ENCODE data around the gene MCAT.

Gene MCAT

DNA sequence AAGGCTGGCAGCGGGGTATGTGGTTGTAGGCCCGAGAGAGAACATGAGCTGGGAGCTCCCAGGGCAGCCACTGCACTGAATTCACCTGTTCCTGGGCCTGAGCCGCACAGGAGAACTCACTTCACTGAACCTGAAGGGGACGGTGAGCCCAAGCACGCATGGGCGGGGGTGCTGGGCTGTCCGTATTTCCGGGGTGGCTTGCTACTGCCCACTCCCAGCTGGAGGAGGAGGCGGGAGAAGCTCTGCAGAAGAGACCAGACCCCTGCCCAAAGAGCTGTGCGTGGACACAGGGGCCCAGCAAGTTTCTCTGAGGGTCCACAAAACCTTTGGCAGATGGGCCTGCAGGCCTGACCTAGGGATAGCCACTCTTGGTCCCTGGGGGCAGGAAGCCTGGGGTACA is 38.9 kb upstream of the MCAT start:
- Histone ChIP-seq H3K4me3 (no peak overlapping the region), H3K4me1 (peaks cover 26% of the 10 kb centered on the region), H3K9me3 (no peaks in the 10 kb centered on the region), H3K27ac (no peak overlapping the region), H3K9ac (no peak overlapping the region), H4K20me1 (peaks cover 63% of the 10 kb centered on the region), H3K27me3 (no peaks in the 10 kb centered on the region), H3K4me2 (no peak overlapping the region), H3K36me3 (peaks cover 72% of the 10 kb centered on the region)
- TF ChIP-seq Cebpa-rat (IDR thresholded peaks at IDR 0.05): no peak

DNA sequence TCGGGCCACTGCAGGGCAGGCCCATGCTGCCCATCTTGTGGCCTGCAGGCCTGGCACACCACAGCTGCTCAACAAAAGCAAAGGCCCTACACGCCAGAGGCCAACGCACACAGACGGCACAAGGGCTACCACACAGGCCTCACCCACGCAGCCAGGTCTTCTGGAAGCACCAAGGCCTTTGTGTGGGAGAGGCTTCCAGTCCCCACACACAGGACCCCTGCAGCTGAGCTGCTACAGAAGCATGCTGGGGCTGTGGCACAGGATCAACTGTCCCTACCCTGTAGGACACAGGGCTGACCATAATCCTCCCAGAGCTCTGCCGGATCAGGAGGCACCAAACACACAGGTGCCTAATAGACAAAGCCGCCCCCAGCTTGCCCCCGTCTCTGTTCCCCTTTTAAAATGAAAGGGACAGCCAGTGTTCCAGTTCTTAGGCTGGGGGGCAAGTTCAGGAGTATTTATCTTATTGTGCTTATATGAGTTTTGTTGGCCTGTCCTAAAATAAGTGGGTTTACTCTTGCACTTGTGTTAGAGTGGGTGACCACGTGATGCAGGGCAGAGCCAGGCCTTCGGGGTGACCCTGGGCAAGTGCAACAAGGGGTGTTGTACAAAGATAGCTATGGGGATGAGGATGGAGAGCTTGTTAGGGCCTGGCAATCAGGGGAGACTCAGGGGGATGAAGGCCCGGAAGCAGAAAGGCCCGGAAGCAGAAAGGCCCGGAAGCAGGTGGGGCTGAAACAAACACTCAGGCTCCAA is 38.3 kb upstream of the MCAT start:
- H3K4me1 ChIP-seq: peaks cover 26% of the 10 kb centered on the region
- no peaks in the 10 kb centered on the region for H3K9me3 ChIP-seq
- H3K9ac ChIP-seq: no peak overlapping the region
- H3K27ac ChIP-seq: no peak overlapping the region
- no peaks in the 10 kb centered on the region for H3K27me3 ChIP-seq
- H3K36me3 ChIP-seq: peaks cover 78% of the 10 kb centered on the region
- H3K4me2 ChIP-seq: no peak overlapping the region
- no peak overlapping the region for H3K4me3 ChIP-seq
- no peak for TF ChIP-seq Cebpa-rat (IDR thresholded peaks at IDR 0.05)
- peaks cover 63% of the 10 kb centered on the region for H4K20me1 ChIP-seq

DNA sequence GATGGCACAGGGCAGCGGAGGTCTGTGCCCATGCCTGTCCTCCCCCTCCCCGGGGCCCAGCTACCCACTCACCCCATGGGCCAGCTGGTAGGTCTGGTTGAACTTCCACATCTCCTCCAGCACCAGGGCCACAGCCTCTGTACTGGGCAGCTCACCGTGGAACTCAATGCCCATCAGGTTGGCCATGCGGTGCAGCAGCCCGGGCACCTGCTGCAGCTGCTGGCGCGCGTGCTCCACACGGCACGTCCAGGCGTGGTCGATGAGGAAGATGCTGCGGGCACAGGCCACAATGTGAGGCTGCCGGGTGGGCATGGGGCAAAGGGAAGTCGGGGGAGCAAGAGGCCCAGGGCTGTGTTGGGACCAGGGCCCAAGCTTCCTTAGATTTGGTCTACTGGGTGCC is 37.5 kb upstream of the MCAT start:
- H3K9ac ChIP-seq: no peak overlapping the region
- peaks cover 27% of the 10 kb centered on the region for H3K4me1 ChIP-seq
- no peaks in the 10 kb centered on the region for H3K27me3 ChIP-seq
- H3K4me2 ChIP-seq: no peak overlapping the region
- TF ChIP-seq Cebpa-rat (IDR thresholded peaks at IDR 0.05): no peak
- H3K27ac ChIP-seq: no peak overlapping the region
- no peaks in the 10 kb centered on the region for H3K9me3 ChIP-seq
- H4K20me1 ChIP-seq: peaks cover 58% of the 10 kb centered on the region
- H3K4me3 ChIP-seq: no peak overlapping the region
- peaks cover 86% of the 10 kb centered on the region for H3K36me3 ChIP-seq

DNA sequence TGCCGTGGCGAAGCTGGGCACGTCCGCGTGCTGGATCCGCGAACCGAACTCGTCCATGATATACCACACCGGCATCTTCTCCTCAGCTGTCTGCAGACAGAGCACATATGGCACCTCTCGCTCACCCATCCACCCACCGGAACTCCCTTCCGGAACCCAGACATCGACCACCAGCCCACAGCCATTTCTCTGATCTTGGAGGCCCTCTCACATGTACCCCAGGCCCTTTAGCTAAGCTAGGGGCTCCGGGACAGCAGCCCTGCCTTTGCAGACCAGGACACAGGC is 36.7 kb upstream of the MCAT start:
- Histone ChIP-seq H3K36me3 (peaks cover 94% of the 10 kb centered on the region), H3K9ac (no peak overlapping the region), H3K4me3 (no peak overlapping the region), H3K4me1 (peaks cover 20% of the 10 kb centered on the region), H3K4me2 (no peak overlapping the region), H3K9me3 (no peaks in the 10 kb centered on the region), H3K27me3 (no peaks in the 10 kb centered on the region), H3K27ac (no peak overlapping the region), H4K20me1 (peaks cover 52% of the 10 kb centered on the region)
- no peak for TF ChIP-seq Cebpa-rat (IDR thresholded peaks at IDR 0.05)

DNA sequence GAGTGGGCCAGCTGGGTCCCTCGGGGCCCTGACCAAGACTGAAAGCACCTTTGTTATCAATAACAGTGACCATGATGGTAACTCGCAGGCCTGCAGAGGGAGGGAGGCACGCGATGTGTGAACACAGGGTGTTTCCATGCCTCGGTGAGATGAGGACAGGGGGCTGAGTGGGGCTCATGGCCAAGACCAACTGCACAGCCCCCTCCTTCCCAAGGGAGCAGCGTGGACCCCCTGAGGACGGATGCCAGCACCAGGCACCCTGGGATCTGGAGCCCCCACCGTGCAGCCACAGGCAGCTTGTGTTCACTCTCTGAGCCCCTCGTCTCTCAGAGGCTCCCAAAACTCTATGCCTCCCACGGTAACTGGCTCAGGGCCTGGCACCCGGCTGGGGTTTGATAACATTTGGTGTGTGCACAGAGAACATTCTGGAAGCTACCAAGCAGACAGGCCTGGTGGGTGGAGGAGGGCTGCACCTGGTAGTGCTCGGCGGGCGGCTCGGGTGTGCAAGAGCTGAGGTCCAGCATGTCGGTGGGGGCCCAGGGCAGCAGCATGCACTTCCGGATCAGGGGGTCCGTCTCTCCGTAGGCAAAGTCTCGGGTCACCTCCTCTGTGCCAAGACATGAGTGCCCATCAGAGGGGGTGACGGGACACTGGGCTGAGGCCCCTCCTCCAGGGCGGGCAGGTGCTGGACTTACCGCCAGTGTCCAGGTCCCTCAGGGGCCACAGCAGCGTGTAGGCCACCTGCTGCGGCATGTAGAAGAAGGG is 36.1 kb upstream of the MCAT start:
- no peak overlapping the region for H3K27ac ChIP-seq
- peaks cover 14% of the 10 kb centered on the region for H3K4me1 ChIP-seq
- H3K27me3 ChIP-seq: no peaks in the 10 kb centered on the region
- H3K9me3 ChIP-seq: no peaks in the 10 kb centered on the region
- H3K4me2 ChIP-seq: no peak overlapping the region
- no peak overlapping the region for H3K9ac ChIP-seq
- peaks cover 46% of the 10 kb centered on the region for H4K20me1 ChIP-seq
- H3K36me3 ChIP-seq: peaks cover 95% of the 10 kb centered on the region
- no peak for TF ChIP-seq Cebpa-rat (IDR thresholded peaks at IDR 0.05)
- H3K4me3 ChIP-seq: no peak overlapping the region

DNA sequence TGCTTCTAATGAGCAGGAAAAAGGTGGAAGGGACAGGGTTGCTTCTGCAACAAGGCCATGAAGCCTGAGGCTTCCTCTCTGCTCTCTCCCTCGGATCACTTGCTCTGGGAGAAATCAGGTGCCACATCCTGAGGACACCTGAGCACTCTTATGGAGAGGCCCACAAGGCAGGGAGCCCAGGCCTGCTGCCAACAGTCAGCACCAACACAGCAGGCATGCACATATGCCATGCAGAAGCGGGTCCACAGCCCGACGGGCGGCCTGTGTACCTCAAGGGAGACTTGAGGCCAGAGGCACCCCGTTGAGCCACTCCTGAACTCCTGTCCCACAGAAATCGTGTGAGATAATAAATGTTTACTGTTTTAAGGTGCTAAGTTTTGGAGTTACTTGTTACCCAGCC is 34.3 kb upstream of the MCAT start:
- Histone ChIP-seq H3K27me3 (no peaks in the 10 kb centered on the region), H3K27ac (no peak overlapping the region), H3K36me3 (peaks cover 97% of the 10 kb centered on the region), H3K9ac (no peak overlapping the region), H3K4me3 (no peak overlapping the region), H3K9me3 (no peaks in the 10 kb centered on the region), H3K4me2 (no peak overlapping the region), H4K20me1 (peaks cover 28% of the 10 kb centered on the region), H3K4me1 (peaks cover 8% of the 10 kb centered on the region)
- no peak for TF ChIP-seq Cebpa-rat (IDR thresholded peaks at IDR 0.05)

DNA sequence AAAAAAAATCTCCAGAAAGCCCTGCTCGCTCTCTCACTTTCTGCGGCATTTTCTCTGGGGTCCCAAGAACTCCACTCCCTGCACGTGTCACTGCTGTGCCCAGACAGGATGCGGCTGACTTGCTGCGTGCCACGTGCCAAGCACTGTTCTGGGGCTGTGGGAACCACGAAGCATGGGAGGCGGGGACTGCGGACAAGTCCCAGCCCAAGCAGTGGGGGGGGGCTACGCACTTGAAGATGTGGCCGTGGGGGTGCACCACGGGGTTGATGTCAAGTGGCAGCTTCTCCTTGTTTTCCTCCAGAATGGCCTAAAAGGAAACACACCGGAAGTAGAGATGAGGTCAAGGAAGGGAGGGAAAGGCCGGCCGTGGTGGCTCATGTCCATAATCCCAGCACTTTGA is 32.9 kb upstream of the MCAT start:
- H3K4me3 ChIP-seq: no peak overlapping the region
- no peak for TF ChIP-seq Cebpa-rat (IDR thresholded peaks at IDR 0.05)
- peaks cover 22% of the 10 kb centered on the region for H4K20me1 ChIP-seq
- no peak overlapping the region for H3K27ac ChIP-seq
- H3K4me1 ChIP-seq: peaks cover 21% of the 10 kb centered on the region
- no peak overlapping the region for H3K9ac ChIP-seq
- no peaks in the 10 kb centered on the region for H3K9me3 ChIP-seq
- H3K36me3 ChIP-seq: peaks cover 97% of the 10 kb centered on the region
- H3K27me3 ChIP-seq: no peaks in the 10 kb centered on the region
- peak overlapping the region; percentile 28; the same call in 1 of the 2 replicates for H3K4me2 ChIP-seq

DNA sequence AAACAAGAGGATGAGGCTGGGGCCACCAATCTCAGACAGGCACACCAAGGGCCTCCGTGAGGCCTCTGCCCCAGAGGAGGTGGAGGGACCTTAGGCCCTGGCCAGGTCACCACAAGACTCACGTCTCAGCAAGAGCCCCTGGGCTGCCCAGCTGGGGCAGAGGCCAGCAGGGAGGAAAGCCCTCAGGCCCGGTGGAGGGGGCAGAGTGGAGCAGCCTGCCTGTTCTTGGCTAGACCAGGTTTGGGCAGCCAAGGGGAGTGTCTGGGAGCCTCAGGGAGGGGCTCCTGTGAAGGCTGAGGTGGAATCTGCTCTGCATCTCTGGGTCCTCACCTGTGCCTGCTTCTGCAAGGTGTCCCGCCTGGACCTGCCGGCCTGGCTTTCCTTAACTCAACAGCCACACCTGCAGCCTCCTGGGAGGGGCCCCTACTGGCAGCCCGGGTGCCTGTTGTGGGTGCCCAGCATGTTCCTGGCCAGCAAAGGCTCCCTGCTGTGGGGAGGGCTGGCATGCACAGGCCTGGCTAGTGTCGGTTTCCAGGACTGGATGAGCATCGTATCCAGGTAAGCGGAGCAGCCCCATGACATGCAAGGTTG is 31.8 kb upstream of the MCAT start:
- Histone ChIP-seq H3K9ac (no peak overlapping the region), H3K9me3 (no peaks in the 10 kb centered on the region), H4K20me1 (peaks cover 15% of the 10 kb centered on the region; the same call in 1 of the 2 replicates), H3K4me1 (peaks cover 29% of the 10 kb centered on the region), H3K27me3 (no peaks in the 10 kb centered on the region), H3K4me3 (no peak overlapping the region), H3K36me3 (peaks cover 97% of the 10 kb centered on the region), H3K27ac (no peak overlapping the region), H3K4me2 (no peak overlapping the region)
- TF ChIP-seq Cebpa-rat (IDR thresholded peaks at IDR 0.05): no peak

DNA sequence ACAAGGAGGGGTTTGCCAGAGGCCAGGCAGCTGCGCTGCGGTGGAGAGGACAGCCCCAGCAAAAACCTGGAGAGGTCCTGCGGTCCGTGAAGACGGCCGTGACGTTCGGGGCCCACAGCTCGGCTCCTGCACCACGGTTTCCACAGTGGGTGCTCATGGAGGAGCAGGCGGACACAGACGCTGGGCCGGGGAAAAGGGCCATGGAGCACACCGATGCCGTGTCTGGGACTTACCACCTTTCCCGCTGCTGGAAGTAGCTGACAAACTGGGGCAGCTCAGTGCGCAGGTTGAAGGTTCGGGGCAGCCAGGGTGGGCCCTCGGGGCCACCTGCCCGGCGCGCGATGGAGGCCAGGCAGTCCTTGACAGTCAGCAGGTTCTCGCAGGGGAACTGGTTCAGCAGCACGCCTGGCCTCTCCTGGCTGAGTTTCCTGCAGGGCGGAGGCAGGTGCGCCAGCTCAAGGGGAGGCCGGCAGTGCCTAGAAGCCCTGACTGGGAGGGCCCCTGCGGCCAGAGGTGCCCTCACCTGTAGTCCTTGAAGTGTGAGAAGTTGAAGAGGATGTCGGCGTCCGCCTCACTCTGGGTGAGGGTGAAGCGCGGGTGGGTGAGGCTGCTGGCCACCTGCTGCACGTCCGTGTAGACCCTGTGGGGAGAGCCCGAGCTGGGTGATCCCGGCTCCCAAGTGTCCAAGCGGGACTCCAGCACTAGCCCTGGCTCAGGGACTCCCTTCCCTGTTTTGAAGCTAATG is 30.9 kb upstream of the MCAT start:
- H3K36me3 ChIP-seq: peaks cover 97% of the 10 kb centered on the region
- no peak overlapping the region for H3K4me2 ChIP-seq
- no peaks in the 10 kb centered on the region for H3K27me3 ChIP-seq
- no peak overlapping the region for H3K9ac ChIP-seq
- peaks cover 35% of the 10 kb centered on the region for H3K4me1 ChIP-seq
- no peak overlapping the region for H3K27ac ChIP-seq
- H3K9me3 ChIP-seq: no peaks in the 10 kb centered on the region
- H4K20me1 ChIP-seq: peaks cover 9% of the 10 kb centered on the region; the same call in 1 of the 2 replicates
- H3K4me3 ChIP-seq: no peak overlapping the region
- TF ChIP-seq Cebpa-rat (IDR thresholded peaks at IDR 0.05): no peak

All from BLaER1 (cell line).